DND-41 (cell line): ENCODE data around the gene BRI3BP.
"Not testable (repeated sequence)": the region's sequence is repeated elsewhere in the genome, so short reads cannot be mapped to it uniquely, and the experiment has no call there.

Source experiments
- ATAC-seq: fragments of 200-7000 bp; cut with Tn5 transposase; 3 replicates; pipeline ENCODE4 v1.9.1; 2021; ENCODE audit warnings: low read depth; ENCODE audit not compliant: insufficient read depth
- DNase-seq: peaks from one replicate; pipeline ENCODE4 v3.0.0-alpha.2; 2020
- H2AFZ ChIP-seq: 2 replicates; pipeline ENCODE4 v1.6.0; 2012; ENCODE audit warnings: low read depth, low read length
- H3K27ac ChIP-seq: 2 replicates; pipeline ENCODE4 v1.5.1; 2012; ENCODE audit warnings: low read length, inconsistent platforms
- H3K27me3 ChIP-seq: fragments of 200-600 bp; sonication (generic); 2 replicates; pipeline ENCODE4 v1.6.0; 2012; ENCODE audit warnings: low read length, mild to moderate bottlenecking, inconsistent platforms; ENCODE audit not compliant: insufficient read depth, poor library complexity
- H3K36me3 ChIP-seq: 2 replicates; pipeline ENCODE4 v1.5.1; 2012; ENCODE audit warnings: low read length, inconsistent platforms; ENCODE audit not compliant: insufficient read depth
- H3K4me1 ChIP-seq: 2 replicates; pipeline ENCODE4 v1.5.1; 2012; ENCODE audit warnings: mild to moderate bottlenecking, low read length; ENCODE audit not compliant: insufficient read depth
- H3K4me2 ChIP-seq: 2 replicates; pipeline ENCODE4 v1.6.0; 2012; ENCODE audit warnings: mild to moderate bottlenecking, moderate library complexity, low read length, inconsistent platforms; ENCODE audit not compliant: insufficient read depth
- H3K4me3 ChIP-seq, 2 experiments: fragments of 200-600 bp in 1 of 2; shearing (Covaris generic) in 1 of 2; 2 replicates each; pipeline ENCODE4 v1.5.1; 2012 to 2016; ENCODE audit warnings: inconsistent platforms in 2 of 2, low read length in 2 of 2, mild to moderate bottlenecking in 2 of 2, low read depth in 1 of 2, moderate library complexity in 1 of 2
- H3K79me2 ChIP-seq: 2 replicates; pipeline ENCODE4 v1.6.0; 2012; ENCODE audit warnings: low read length, inconsistent platforms; ENCODE audit not compliant: insufficient read depth
- H3K9ac ChIP-seq: 2 replicates; pipeline ENCODE4 v1.6.0; 2012; ENCODE audit warnings: low read depth, mild to moderate bottlenecking, inconsistent platforms, low read length, moderate library complexity
- H3K9me3 ChIP-seq: 2 replicates; pipeline ENCODE4 v1.5.1; 2012; ENCODE audit warnings: low read length, moderate library complexity, mild to moderate bottlenecking, inconsistent platforms; ENCODE audit not compliant: insufficient read depth, severe bottlenecking
- H4K20me1 ChIP-seq: 2 replicates; pipeline ENCODE4 v1.6.0; 2012; ENCODE audit warnings: low read length; ENCODE audit not compliant: insufficient read depth
- CTCF ChIP-seq: IDR thresholded peaks from 2 replicates; pipeline ENCODE4 v1.5.1; 2012; ENCODE audit warnings: borderline replicate concordance, low read length, moderate library complexity, mild to moderate bottlenecking; ENCODE audit not compliant: poor library complexity, severe bottlenecking; ENCODE audit errors: extremely low read depth
- EZH2 ChIP-seq: IDR thresholded peaks from 3 replicates; pipeline ENCODE4 v1.6.1; 2012; ENCODE audit warnings: borderline replicate concordance, low read depth, mild to moderate bottlenecking, moderate library complexity, low read length, inconsistent platforms; ENCODE audit not compliant: severe bottlenecking

Gene BRI3BP

DNA sequence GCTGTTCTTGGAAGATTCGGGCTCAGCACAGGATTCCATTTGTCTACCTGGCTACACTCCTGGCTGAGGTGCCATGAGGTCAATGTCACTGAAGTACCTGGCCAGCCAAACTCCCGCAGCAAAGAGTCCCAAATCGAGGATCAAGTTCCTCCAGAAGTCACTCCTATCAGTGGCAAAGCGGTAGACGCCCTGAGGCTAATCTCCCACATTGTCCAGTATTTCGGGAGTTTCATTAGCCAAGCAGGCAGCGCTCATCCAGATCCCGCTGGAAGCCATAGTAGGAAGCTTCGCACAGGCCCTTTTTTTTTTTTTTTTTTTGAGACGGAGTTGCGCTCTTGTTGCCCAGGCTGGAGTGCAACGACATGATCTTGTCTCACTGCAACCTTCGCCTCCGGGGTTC is 62.9 kb downstream of the BRI3BP start:
- H3K4me1 ChIP-seq = no peaks in the 10 kb centered on the region
- no peak overlapping the region for H2AFZ ChIP-seq
- H3K4me2 ChIP-seq = no peak overlapping the region
- DNase-seq (no peak), ATAC-seq (no peak)
- no peaks in the 10 kb centered on the region for H3K27me3 ChIP-seq
- no peaks in the 10 kb centered on the region for H3K79me2 ChIP-seq
- H3K27ac ChIP-seq = no peak overlapping the region
- TF ChIP-seq EZH2 = no peak
- no peak for TF ChIP-seq CTCF
- no peak overlapping the region for H3K4me3 ChIP-seq
- no peaks in the 10 kb centered on the region for H3K9me3 ChIP-seq
- H3K36me3 ChIP-seq = no peaks in the 10 kb centered on the region
- no peaks in the 10 kb centered on the region for H4K20me1 ChIP-seq
- H3K9ac ChIP-seq = no peak overlapping the region

- Histone ChIP-seq H4K20me1 (no peaks in the 10 kb centered on the region), H3K4me3 (no peak overlapping the region), H3K4me1 (no peaks in the 10 kb centered on the region), H3K9ac (no peak overlapping the region), H3K27me3 (no peaks in the 10 kb centered on the region), H3K9me3 (peaks cover 2% of the 10 kb centered on the region), H3K79me2 (no peaks in the 10 kb centered on the region), H3K36me3 (no peaks in the 10 kb centered on the region), H2AFZ (no peak overlapping the region), H3K27ac (no peak overlapping the region), H3K4me2 (no peak overlapping the region)
- TF ChIP-seq EZH2 = no peak
- TF ChIP-seq CTCF = no peak
- no peak for ATAC-seq
- no peak for DNase-seq
These were observed 64.3 kb downstream of the BRI3BP start for GRCh38 chr12:125057708-125058107.

DNA sequence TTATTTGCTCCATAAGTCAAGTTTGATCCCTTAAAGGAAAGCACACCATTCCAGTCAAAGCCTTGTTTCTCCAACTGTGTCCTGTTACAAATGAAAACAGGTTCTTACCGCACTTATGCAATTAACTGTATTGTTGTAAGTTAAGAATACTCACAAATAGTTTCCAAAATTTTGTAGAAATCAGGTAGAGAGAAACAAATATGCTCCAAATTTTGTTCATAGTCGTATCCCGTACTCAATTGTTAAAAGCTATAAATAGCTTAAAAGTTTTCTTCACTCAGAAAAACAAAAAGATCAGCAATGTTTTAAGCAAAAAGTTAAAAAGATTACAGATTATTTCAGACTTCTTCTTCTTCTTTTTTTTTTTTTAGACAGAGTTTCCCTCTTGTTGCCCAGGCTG is 67.8 kb downstream of the BRI3BP start:
- H4K20me1 ChIP-seq = no peaks in the 10 kb centered on the region
- 0 out of 2 replicates have a peak, but pooled peaks cover 3% of the 10 kb centered on the region for H3K79me2 ChIP-seq
- H3K4me2 ChIP-seq = no peak overlapping the region
- peaks cover 2% of the 10 kb centered on the region for H3K9me3 ChIP-seq
- no peak overlapping the region for H3K9ac ChIP-seq
- DNase-seq (no peak), ATAC-seq (no peak)
- H2AFZ ChIP-seq = no peak overlapping the region
- TF ChIP-seq EZH2 (no peak), CTCF (no peak)
- no peaks in the 10 kb centered on the region for H3K27me3 ChIP-seq
- H3K4me1 ChIP-seq = peaks cover 18% of the 10 kb centered on the region
- H3K27ac ChIP-seq = no peak overlapping the region
- H3K4me3 ChIP-seq = no peak overlapping the region
- no peaks in the 10 kb centered on the region for H3K36me3 ChIP-seq

DNA sequence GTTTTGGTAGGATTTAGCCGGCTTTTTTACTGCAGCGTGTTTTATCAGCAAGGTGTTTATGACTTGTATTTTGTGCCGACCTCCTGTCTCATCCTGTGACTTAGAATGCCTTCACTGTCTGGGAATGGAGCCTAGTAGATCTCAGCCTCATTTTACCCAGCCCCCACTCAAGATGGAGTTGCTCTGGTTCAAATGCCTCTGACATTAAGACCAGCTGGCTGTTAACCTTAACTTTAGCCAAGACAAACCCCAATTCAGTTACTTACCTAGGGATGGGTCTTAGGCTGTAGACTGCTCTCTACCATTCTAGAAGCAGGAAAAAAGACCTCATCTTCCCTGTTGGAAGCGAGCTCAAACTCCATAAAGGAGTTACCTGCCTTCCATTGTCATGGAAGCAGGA is 70.1 kb downstream of the BRI3BP start:
- peaks cover 25% of the 10 kb centered on the region for H3K4me1 ChIP-seq
- not testable (repeated sequence) for H2AFZ ChIP-seq, H3K79me2 ChIP-seq, H3K27ac ChIP-seq, H3K36me3 ChIP-seq, H3K9ac ChIP-seq, H3K27me3 ChIP-seq, H4K20me1 ChIP-seq, DNase-seq, ATAC-seq, H3K9me3 ChIP-seq, H3K4me2 ChIP-seq, H3K4me3 ChIP-seq
